ENCODE results near the gene MND1.
A peak's percentile ranks its signal among the peaks of the same experiment; 100 is the strongest.

MND1 gene

GRCh38 chr4:153419673-153420278 is 75.3 kb downstream of the MND1 start:
- no peak overlapping the region for H3K27ac ChIP-seq
- no peak for DNase-seq (ENCODE audit: low spot score)
- TF ChIP-seq CTCF (IDR thresholded peaks at IDR 0.05), result no peak
- no peak overlapping the region for H3K4me3 ChIP-seq

GRCh38 chr4:153420361-153420760 is 75.9 kb downstream of the MND1 start:
- no peak for DNase-seq (ENCODE audit: low spot score)
- no peak overlapping the region for H3K27ac ChIP-seq
- H3K4me3 ChIP-seq, result no peak overlapping the region
- no peak for TF ChIP-seq CTCF (IDR thresholded peaks at IDR 0.05)

GRCh38 chr4:153421941-153422340 is 77.5 kb downstream of the MND1 start:
- H3K27ac ChIP-seq, result no peak overlapping the region
- no peak for DNase-seq (ENCODE audit: low spot score)
- no peak overlapping the region for H3K4me3 ChIP-seq
- no peak for TF ChIP-seq CTCF (IDR thresholded peaks at IDR 0.05)

GRCh38 chr4:153426207-153426885 is 81.9 kb downstream of the MND1 start:
- DNase-seq (ENCODE audit: low spot score), result no peak
- Histone ChIP-seq H3K27ac (no peak overlapping the region), H3K4me3 (no peak overlapping the region)
- TF ChIP-seq CTCF (IDR thresholded peaks at IDR 0.05), result no peak

GRCh38 chr4:153427363-153428071 is 83.0 kb downstream of the MND1 start:
- Histone ChIP-seq H3K27ac (peak overlapping the region; percentile 24 to 43), H3K4me3 (no peak overlapping the region)
- TF ChIP-seq CTCF (IDR thresholded peaks at IDR 0.05), result no peak
- DNase-seq (ENCODE audit: low spot score), result no peak

GRCh38 chr4:153428941-153429475 is 84.5 kb downstream of the MND1 start:
- DNase-seq (ENCODE audit: low spot score), result no peak

More at GRCh38 chr4:153428941-153429475, 84.5 kb downstream of the MND1 start:
- Histone ChIP-seq H3K27ac (peak overlapping the region; percentile 29 to 50), H3K4me3 (no peak overlapping the region)
- no peak for TF ChIP-seq CTCF (IDR thresholded peaks at IDR 0.05)

All from coronary artery (tissue), 2 donors.